ENCODE results near the gene GPATCH4. TPM values are rescaled to one million over a fixed set of nuclear protein-coding genes. Genes with fewer than 3 reads are reported as not detected.
A peak's percentile ranks its signal among the peaks of the same experiment; 100 is the strongest.

Gene GPATCH4
- total RNA-seq, 1 experiment from 2014 or later, result 16.9 TPM

DNA sequence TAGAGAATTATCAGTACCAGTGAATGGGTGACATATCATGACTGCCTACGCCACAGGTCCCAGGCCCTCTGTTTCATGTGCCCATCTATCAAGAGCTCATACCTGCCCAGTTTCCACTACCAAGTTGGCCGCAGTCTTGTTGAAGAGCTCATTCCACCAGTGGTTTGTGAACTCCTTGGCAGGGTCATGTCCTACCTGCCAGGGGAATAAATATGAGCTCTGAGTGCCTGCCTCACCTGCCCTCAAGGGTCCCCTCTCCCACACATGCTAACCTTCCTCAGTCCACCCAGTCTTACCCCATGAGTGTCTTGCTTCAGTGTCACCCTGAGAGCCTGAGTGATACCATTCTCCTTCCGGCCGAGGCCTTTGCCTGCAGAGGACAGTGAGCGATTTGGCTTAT is 3.2 kb downstream of the GPATCH4 start:
- DNase-seq (ENCODE audit: low read depth), result no peak

DNA sequence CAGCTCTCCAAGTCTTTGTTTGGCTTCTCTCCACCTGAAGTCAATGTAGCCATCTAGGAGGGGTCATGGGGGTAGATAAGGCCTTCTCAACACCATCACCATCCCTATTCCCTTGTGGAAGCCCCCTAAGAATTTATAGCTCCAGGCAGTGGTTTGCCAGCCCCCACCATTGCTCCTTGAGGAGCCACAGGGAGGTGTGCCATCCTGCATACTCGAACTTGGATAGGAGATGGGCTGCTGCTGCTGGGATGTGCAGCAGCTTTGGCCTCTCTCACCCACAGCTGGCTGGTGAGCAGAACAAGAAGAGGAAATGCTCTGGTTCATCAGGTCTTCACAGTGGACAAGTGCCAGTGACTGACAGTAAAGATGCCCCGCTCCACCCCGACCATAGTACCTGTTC is 4.9 kb downstream of the GPATCH4 start:
- no peak for DNase-seq (ENCODE audit: low read depth)

DNA sequence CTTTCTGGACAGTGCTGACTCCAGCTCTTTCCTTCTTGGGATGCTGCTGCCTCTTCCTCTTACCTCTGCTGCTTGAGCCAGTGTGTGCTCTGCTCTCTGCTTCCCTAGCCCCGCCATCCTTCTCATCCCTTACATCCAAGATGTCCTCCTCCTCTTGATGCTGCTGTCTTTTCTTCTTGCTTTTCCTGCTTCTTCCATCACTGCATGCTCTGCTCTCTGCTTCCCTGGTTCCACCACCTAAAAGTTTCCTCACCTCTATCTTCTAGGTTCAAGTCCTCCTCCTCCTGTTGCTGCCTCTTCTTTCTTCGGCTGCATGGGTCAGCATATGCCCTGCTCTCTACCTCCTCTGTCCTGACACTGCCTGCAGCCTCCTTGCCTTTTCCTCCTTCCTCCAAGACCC is 6.3 kb downstream of the GPATCH4 start:
- no peak for DNase-seq (ENCODE audit: low read depth)

DNA sequence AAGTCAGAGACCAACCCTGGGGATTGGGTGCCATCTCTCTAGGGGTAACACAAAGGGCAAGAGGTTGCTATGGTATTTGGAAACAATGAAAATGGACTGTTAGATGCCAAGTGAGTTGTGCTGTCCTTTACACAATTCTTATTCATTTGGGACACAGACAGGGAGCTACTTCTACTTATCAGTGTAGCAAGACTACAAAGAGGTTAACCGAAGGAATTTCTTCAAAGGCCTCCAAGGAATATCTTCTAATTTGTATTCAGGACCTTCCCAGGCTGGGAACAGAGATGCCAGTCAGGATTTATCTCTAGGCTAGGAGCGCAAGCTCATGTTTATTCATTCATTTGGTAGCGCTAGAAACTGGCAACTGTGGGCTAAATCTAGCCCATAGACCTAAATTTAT is 7.1 kb downstream of the GPATCH4 start:
- DNase-seq (ENCODE audit: low read depth), result no peak

DNA sequence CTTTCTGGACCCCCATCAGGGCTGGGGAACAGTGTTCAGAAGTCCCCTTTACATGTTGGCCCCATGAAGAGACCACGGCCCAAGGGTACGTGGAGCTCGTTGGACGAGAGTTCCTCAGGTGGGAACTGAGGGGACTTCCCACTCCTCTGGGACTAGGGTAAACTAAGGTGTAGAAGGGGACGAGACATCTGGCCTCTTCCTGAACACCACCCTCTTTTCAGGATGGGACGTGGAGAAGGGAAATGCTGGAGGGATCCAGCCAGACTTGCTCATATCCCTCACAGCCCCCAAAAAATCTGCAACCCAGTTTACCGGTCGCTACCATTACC is 7.7 kb downstream of the GPATCH4 start:
- DNase-seq (ENCODE audit: low read depth), result no peak

DNA sequence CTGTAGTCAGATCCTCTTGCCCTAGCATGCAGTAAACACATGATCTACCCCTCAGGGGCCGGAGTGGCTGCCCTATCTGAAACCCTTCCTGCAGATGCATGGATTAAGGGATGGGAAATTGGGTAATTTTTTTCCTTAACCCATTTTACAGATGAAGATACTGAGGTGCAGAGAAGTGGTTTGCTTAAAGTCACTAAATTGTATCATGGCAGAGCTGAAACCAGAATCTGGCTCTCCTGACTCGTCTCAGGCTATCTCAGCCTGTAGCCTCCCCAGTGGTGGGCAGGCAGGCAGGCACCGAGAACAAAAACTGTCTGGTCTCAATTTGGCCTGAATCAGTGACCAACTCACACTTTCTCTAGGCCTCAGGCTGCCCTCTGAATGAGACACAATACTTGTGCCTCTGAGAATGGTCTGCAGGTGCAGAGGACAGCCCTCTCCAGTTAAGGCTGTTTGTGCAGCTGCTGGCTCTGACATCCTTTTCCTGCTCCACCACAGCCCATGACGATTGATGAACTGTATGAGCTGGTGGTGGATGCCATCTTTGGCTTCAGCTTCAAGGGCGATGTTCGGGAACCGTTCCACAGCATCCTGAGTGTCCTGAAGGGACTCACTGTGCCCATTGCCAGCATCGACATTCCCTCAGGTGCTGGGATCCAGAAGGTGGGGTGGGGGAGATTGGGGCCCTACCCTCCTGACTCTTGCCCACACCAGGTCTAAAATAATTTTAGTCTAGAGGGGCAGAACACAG is 8.2 kb downstream of the GPATCH4 start:
- no peak for DNase-seq (ENCODE audit: low read depth)

DNA sequence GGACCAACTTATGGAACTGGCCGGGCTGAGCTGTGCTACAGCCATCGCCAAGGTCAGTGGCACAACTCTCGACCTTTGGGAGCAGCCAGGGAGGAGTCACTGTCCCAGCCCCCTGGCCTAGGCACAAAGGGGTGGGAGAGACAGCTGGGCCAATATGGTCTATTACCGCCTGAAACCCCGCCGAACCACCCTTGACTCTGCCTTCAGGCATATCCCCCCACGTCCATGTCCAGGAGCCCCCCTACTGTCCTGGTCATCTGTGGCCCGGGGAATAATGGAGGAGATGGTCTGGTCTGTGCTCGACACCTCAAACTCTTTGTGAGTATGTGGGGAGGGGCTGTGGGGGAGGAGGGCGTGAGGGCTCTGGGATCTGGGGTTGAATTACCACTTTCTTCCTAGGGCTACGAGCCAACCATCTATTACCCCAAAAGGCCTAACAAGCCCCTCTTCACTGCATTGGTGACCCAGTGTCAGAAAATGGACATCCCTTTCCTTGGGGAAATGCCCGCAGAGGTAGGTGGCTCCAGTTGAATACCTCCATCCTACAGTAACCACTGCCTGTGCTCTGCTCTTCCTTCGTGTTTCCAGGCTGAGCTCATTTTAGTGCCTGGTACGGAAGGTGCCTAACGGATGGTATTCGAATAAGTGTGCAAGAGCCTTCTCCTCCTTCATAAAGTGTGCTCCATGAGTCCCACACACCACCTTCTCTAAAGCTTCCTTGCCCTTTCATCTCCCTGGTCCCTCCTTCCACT is 8.9 kb downstream of the GPATCH4 start:
- DNase-seq (ENCODE audit: low read depth), result no peak

DNA sequence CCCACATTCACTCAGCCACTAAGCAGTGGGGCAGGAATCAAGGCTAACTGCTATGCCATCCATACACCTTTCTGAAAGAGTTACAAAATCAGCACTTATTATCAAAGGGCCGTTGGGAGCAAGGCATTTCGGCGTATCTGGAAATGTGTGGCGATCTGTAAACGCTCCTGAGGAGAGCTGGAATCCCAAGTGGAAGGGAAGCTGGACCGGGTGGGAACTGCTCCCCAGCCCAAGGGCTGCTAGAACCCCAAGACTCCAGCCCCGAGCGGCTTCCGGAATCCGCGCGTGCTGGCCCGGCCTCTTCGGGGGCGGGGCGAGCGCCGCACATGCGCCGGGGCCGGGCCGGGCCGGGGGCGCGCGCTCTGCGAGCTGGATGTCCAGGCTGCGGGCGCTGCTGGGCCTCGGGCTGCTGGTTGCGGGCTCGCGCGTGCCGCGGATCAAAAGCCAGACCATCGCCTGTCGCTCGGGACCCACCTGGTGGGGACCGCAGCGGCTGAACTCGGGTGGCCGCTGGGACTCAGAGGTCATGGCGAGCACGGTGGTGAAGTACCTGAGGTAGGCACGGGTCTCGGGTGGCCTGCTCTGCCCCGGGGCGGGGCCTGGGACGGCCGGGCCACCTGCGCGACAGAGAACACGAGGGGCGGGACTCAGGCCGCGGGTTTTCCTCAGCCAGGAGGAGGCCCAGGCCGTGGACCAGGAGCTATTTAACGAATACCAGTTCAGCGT is 9.7 kb downstream of the GPATCH4 start, which contains the start of gene NAXE:
Gene NAXE, plus strand, starts transcription at position 345 of the 726 bp plus-strand sequence. Its CDS starts 29 bp downstream, at position 374.
- peak; percentile 75 for DNase-seq (ENCODE audit: low read depth)

DNA sequence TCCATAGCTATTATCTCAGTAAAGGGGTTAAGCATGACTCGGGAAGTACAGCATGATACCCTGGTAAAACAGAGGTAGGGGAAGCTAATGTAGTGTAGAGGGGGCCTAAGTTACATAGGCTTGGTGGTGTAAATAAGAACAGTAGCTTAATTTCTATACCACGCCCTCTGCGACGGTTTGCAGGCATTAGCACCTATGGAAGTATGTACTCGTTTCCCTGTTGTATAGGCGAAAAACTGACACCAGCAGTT is 10.2 kb downstream of the GPATCH4 start:
- no peak for DNase-seq (ENCODE audit: low read depth)

DNA sequence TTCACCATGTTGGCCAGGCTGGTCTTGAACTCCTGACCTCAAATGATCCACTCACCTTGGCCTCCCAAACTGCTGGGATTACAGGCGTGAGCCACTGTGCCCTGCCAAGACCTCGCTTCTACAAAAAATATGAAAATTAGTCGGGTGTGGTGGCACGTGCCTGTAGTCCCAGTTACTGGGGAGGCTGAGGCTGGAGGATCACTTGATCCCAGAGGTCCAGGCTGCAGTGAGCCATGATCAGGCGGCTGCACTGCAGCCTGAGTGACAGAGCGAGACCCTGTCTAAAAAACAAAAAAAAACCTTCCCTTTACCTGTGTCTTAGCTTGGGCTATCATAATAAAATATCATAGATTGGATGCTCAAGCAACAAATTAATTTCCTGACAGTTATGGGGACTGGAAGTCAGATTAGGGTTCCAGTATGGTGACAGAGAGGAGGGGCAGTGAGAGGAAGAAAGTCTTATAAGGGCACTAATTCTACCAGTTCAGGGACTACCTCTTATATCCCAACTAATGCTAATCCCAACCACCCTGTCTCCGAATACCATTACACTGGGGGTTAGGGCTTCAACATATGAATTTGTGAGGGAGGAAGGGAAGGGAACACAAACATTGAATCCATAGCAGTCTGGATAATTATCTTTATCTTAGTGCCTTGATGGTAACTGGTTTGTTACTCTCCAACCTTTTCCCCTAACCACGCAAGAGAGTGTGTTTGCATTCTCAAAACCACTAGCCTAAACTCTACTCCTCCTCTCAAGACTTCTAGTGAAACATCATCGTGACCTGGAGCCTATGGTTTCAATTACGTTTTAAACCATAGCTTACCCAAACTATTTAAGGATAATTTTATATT is 10.7 kb downstream of the GPATCH4 start:
- no peak for DNase-seq (ENCODE audit: low read depth)

DNA sequence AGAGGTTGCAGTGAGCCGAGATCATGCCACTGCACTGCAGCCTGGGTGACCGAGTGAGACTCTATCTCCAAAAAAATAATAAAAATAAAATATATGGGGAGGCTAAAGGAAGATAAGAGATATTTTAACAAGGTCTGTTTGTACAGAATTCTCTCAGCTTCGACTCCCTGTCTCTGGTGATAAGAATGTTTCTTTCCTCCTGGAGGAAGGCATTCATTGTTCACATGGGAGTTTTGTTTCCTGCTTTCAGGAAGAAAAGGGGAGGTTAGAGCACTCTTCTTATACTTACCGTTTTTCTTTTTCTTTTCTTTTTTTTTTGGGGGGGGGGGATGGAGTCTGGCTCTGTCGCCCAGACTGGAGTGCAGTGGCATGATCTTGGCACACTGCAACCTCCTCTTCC is 11.7 kb downstream of the GPATCH4 start:
- no peak for DNase-seq (ENCODE audit: low read depth)

DNA sequence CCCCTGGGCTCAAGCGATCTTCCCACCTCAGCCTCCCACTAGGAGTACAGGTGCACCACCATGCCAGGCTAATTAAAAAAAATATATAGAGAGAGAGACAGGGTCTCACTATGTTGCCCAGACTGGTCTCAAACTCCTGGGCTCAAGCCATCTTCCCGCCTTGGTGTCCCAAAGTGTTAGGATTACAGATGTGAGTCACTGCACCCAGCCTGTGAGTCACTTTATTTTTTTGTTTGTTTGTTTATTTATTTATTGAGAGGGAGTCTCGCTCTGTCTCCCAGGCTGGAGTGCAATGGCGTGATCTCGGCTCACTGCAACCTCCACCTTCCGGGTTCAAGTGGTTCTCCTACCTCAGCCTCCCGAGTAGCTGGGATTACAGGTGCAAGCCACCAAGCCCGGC is 13.4 kb downstream of the GPATCH4 start:
- DNase-seq (ENCODE audit: low read depth), result peak; percentile 19

DNA sequence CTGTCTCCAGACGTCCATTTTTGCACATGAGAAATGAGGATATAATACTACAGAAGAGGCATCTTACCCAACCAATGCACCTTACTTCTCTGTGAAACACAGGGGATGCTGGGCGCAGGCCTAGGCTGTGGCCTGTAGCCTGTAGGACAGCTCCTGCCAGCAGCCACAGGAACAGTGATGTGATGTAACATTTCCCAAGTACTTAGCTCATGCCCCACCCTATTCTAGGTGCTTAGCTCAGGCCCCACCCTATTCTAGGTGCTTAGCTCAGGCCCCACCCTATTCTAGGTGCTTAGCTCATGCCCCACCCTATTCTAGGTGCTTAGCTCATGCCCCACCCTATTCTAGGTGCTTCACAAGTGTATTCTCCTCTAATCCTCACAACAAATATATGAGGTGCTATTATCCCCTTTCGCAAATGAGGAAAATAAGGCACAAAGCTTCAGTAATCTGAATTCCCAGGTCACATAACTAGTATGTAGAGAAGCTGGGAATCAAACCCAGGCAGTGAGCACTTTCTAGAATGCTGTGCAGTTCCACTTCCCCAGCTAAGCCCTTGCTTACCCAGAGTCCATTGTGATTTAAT is 14.3 kb downstream of the GPATCH4 start:
- no peak for DNase-seq (ENCODE audit: low read depth)

DNA sequence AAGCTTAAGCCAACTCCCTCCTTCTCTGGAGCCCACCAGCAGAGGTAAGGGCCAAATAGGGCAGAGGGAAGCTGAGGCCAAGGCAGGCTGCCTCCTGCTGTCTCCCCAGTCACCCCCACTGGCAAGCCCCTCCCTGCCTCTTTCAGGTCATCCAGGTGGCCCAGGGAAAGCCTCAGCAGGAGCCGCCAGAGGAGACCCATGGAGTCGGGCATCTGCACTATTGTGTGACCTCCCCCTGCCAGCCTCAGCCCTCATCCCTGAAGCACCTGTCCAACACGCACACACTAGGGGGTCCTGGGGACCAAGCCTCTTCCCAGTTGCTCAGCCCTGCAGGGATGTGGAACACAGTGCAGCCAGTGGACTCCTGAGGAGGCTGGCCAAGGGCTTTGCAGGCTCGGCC is 15.0 kb downstream of the GPATCH4 start:
- DNase-seq (ENCODE audit: low read depth), result no peak

DNA sequence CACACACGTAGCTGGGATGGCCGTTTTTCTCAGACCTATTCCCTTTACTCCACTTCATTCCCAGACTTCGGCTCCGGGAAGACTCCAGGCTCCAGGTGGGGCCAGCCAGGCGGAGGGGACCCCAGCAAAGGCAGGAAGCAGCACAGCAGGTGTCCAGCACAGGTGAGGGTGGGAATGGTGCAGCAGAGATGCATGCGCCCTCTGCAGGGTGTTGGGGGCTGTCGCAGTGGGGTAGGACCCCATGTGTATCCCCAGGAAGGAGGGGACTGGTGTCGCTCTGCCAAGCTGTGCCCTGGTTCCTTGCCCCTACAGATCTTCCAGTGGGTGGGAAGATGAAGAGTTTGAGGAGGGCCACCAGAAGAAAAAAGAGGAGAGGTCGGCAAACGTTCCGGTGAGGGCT is 16.5 kb downstream of the GPATCH4 start:
- DNase-seq (ENCODE audit: low read depth), result no peak

DNA sequence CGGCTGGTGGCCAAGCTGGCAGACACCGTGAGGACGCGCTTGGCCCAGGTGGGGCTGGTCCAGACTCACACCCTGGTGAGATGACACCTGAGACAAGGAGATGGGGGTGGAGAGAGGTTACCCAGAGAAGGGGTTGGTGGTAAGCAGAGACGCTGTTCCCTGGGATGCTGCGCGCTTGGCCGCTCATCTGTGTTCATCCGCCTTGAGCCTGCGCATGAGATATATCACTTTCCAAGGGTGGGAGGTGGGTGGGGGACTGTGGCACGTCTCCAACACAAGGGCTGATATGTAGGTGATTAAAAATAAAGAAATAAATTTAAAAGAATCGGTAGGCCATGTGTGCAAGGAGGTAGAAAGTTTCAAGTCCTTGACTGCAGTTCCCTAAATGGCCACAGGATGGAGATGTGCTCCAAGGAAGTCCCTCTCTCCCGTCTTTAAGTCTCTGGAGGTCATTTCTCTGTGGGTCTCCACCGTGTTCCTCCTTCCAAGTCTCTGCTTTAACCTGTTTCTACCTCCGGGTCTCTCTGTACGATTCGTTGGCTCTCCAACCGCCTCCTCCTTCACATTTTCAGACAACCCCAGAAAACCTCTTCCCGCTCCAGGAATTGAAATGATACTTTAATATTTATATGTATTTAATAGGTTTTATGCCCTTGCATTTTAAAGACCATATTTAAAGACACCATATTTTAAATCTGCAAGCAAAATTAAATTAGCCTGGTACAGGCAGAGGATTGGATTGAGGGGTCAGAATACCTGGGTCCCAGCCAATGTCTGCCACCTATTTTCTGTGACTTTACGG is 17.3 kb downstream of the GPATCH4 start:
- peak; percentile 76 for DNase-seq (ENCODE audit: low read depth)

DNA sequence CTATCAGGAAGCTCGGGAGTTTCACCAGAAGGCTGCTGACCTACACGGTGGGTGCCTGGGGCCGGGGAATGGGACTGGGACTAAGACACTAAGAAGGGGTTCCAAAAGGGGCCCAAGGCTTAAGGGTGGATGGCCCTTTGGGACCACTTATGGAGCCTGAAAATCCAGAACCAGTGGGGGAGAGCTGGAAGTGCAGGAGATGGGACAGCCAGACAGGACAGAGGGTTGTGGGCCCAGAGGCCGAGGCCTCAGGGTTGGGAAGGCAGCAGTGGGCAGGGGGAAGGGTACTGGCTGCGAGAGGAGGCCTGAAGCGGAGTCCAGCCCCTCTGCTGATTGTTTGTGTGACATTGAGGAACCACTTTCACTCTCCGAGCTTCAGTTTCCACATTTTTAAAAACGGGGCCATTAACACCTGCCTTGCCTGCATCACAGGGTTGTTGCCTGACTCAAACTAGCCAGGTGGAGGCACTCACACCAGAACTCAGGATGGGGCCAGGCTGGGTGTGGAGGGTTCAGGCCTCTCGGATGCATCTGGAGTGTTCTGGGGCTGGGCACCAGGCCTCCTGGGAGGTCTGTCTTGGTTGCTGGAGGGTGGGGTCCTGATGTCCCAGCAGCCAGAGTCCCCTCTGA is 18.8 kb downstream of the GPATCH4 start:
- DNase-seq (ENCODE audit: low read depth), result no peak

DNA sequence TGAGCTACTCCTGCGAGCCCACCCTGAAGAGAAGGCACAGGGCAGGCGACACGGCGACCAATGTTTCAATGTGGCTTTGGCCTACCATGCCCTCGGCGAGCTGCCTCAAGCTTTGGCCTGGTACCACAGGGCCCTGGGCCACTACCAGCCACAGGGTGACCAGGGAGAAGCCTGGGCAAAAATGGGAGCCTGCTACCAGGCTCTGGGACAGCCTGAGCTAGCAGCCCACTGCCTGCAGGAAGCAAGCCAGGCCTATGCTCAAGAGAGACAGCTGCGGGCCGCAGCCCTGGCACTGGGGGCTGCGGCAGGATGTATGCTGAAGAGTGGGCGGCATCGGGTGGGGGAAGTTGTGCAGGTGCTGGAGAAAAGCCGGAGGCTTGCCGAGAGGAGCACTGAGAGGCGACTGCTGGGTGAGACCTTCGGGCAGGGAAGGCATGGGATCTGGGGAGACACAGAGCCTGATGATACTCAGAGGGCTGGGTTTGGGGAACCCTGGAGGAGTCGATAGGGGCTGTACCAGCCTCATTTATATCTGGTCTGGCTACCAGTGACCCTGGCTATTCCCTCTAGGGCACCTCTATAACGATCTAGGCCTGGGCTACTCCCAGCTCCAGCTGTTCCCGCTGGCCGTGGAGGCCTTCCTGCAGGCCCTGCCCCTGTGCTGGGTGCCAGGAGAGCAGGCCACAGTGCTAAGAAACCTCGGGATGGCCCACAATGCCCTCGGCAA is 19.5 kb downstream of the GPATCH4 start:
- no peak for DNase-seq (ENCODE audit: low read depth)

DNA sequence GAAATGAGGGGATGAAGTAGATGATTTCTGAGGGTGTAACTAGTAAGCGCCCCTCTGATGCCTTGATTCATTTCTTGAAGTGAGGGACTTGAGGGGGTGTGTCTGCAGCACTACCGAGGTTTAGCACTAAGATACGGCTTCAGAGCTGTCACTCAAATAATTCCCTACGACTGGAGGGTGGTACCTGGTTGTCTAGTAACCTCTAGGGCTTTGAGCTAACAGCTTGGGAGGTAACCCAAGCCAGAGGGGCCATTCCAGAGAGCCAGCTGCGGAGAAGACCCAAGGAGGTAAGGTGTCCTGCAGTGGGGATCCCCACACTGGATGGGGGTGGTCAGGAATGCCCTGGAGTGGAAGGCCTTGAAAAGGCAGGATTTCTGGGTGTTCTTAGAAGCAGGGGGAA is 21.8 kb downstream of the GPATCH4 start, which contains the start of gene TTC24:
Gene TTC24, plus strand, starts transcription at position 252 of the 400 bp plus-strand sequence. CDS start 1,642 bp downstream, outside the sequence.
- no peak for DNase-seq (ENCODE audit: low read depth)

DNA sequence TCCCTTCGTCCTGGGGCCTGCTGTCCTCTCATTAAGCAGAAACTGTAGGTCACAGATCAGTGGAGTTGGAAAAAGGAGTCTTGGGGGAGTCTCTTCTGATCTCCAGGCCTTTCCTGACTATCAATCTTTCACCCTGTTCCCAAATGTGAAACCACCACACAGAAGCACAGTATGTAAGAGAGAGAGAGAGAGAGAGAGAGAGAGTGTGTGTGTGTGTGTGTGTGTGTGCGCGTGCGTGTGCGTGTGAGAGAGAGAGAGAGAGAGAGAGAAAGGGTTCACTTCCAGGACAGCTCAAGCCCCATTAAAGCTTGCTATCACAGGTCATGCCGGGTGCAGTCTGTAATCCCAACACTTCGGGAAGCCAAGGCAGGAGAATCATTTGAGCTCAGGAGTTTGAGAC is 23.2 kb downstream of the GPATCH4 start:
- DNase-seq (ENCODE audit: low read depth), result no peak
